DMS79 (cell line): Measurements from ENCODE around the gene APOA4.
A peak's percentile ranks its signal among the peaks of the same experiment; 100 is the strongest.

Experiments used
- DNase-seq: peaks from one replicate; lab custom pipeline; 2025; lab: John Stamatoyannopoulos, UW

The APOA4 gene

GRCh38 chr11:116775975-116776374 lies 47.1 kb downstream of the APOA4 start:
- DNase-seq = no peak

GRCh38 chr11:116774661-116775060 lies 48.4 kb downstream of the APOA4 start:
- DNase-seq = no peak

- no peak for DNase-seq
These were observed 49.7 kb downstream of the APOA4 start for GRCh38 chr11:116773203-116774097.

- DNase-seq = peak; percentile 89
These were observed 50.5 kb downstream of the APOA4 start, which contains the start of gene BUD13 for GRCh38 chr11:116772443-116773202. Gene BUD13, minus strand, starts transcription at chr11:116772987. Its CDS starts 23 bp downstream, at chr11:116772964.

GRCh38 chr11:116771935-116772334 lies 51.2 kb downstream of the APOA4 start:
- no peak for DNase-seq
